ENCODE measurements around the gene PITPNC1.
"Not testable (repeated sequence)": the region's sequence is repeated elsewhere in the genome, so short reads cannot be mapped to it uniquely, and the experiment has no call there.

Gene PITPNC1

GRCh38 chr17:67400193-67400592, 23.1 kb downstream of the PITPNC1 start:
- no peak for DNase-seq (ENCODE audit: low read depth in 3 of 3)

- DNase-seq (ENCODE audit: low read depth in 3 of 3): no peak
These were observed 24.0 kb downstream of the PITPNC1 start for GRCh38 chr17:67401106-67401505.

- no peak for DNase-seq (ENCODE audit: low read depth in 3 of 3)
These were observed 24.8 kb downstream of the PITPNC1 start for GRCh38 chr17:67401598-67402504.

GRCh38 chr17:67403065-67403464, 26.0 kb downstream of the PITPNC1 start:
- DNase-seq (ENCODE audit: low read depth in 3 of 3): no peak

GRCh38 chr17:67403483-67403882, 26.4 kb downstream of the PITPNC1 start:
- no peak for DNase-seq (ENCODE audit: low read depth in 3 of 3)

- DNase-seq (ENCODE audit: low read depth in 3 of 3): not testable (repeated sequence)
These were observed 31.4 kb downstream of the PITPNC1 start for GRCh38 chr17:67408455-67408830.

GRCh38 chr17:67411397-67411796, 34.3 kb downstream of the PITPNC1 start:
- DNase-seq (ENCODE audit: low read depth in 3 of 3): no peak

- DNase-seq (ENCODE audit: low read depth in 3 of 3): no peak
These were observed 35.0 kb downstream of the PITPNC1 start for GRCh38 chr17:67412032-67412431.

GRCh38 chr17:67412941-67413340, 35.9 kb downstream of the PITPNC1 start:
- no peak for DNase-seq (ENCODE audit: low read depth in 3 of 3)

- no peak for DNase-seq (ENCODE audit: low read depth in 3 of 3)
These were observed 36.3 kb downstream of the PITPNC1 start for GRCh38 chr17:67413388-67413787.

- DNase-seq (ENCODE audit: low read depth in 3 of 3): no peak
These were observed 37.0 kb downstream of the PITPNC1 start for GRCh38 chr17:67414130-67414529.

- no peak for DNase-seq (ENCODE audit: low read depth in 3 of 3)
These were observed 37.5 kb downstream of the PITPNC1 start for GRCh38 chr17:67414559-67414958.

GRCh38 chr17:67415291-67415690, 38.2 kb downstream of the PITPNC1 start:
- DNase-seq (ENCODE audit: low read depth in 3 of 3): no peak

- no peak for DNase-seq (ENCODE audit: low read depth in 3 of 3)
These were observed 40.4 kb downstream of the PITPNC1 start for GRCh38 chr17:67417507-67417906.

GRCh38 chr17:67420994-67421393, 43.9 kb downstream of the PITPNC1 start:
- DNase-seq (ENCODE audit: low read depth in 3 of 3): no peak

- peak in 2 of 3 experiments; percentile 29 to 56 for DNase-seq (ENCODE audit: low read depth in 3 of 3)
These were observed 44.8 kb downstream of the PITPNC1 start for GRCh38 chr17:67421869-67422273.

- not testable (repeated sequence) for DNase-seq (ENCODE audit: low read depth in 3 of 3)
These were observed 45.2 kb downstream of the PITPNC1 start for GRCh38 chr17:67422296-67422695.

GRCh38 chr17:67422897-67423296, 45.8 kb downstream of the PITPNC1 start:
- DNase-seq (ENCODE audit: low read depth in 3 of 3): no peak

- no peak for DNase-seq (ENCODE audit: low read depth in 3 of 3)
These were observed 48.6 kb downstream of the PITPNC1 start for GRCh38 chr17:67425571-67426160.

- DNase-seq (ENCODE audit: low read depth in 3 of 3): no peak
These were observed 50.3 kb downstream of the PITPNC1 start for GRCh38 chr17:67427424-67427823.

GRCh38 chr17:67430515-67430914, 53.4 kb downstream of the PITPNC1 start:
- DNase-seq (ENCODE audit: low read depth in 3 of 3): not testable (repeated sequence)

GRCh38 chr17:67431249-67432015, 54.4 kb downstream of the PITPNC1 start:
- no peak for DNase-seq (ENCODE audit: low read depth in 3 of 3)

Measured in stimulated activated CD4-positive, alpha-beta T cell treated with anti-CD3 and anti-CD28 coated beads, TNF-alpha, amount 100 ng/mL, for 24 hours (primary cell).